Fibroblast of the aortic adventitia (primary cell): ENCODE results near the gene APOBEC3G. TPM values are rescaled to one million over a fixed set of nuclear protein-coding genes. Genes with fewer than 3 reads are reported as not detected.

ENCODE experiments used
- DNase-seq: peaks from one replicate; pipeline ENCODE4 v3.0.0-alpha.2; 2010; ENCODE audit warnings: low read depth
- H3K4me3 ChIP-seq: 2 replicates; pipeline ENCODE4 v1.5.1; 2011; ENCODE audit warnings: low read depth, mild to moderate bottlenecking, control low read depth, low read length, moderate library complexity
- CTCF ChIP-seq: IDR thresholded peaks from 2 replicates; pipeline ENCODE4 v1.5.1; 2011; ENCODE audit warnings: mild to moderate bottlenecking, low read length, control low read depth, inconsistent platforms; ENCODE audit not compliant: insufficient read depth
- total RNA-seq: library from RNA; depleted of rRNA; stranded (reverse); fragments of >200 nt; gene quantifications from 2 replicates; pipeline ENCODE4 v1.2.3, GENCODE V29; 2012; ENCODE audit warnings: low replicate concordance

APOBEC3G gene
- total RNA-seq, 1 donor, result 7.4 TPM

- no peak for TF ChIP-seq CTCF
Measured at GRCh38 chr22:39094717-39095389, 17.8 kb downstream of the APOBEC3G start.

GRCh38 chr22:39095971-39096370, 18.9 kb downstream of the APOBEC3G start:
- no peak for TF ChIP-seq CTCF
- DNase-seq, result no peak
- no peak overlapping the region for H3K4me3 ChIP-seq

More at GRCh38 chr22:39094717-39095389, 17.8 kb downstream of the APOBEC3G start:
- H3K4me3 ChIP-seq, result no peak overlapping the region
- no peak for DNase-seq

- TF ChIP-seq CTCF, result no peak
- no peak for DNase-seq
- no peak within 1 kb of the TSS for H3K4me3 ChIP-seq
Measured at GRCh38 chr22:39097098-39098020, 20.3 kb downstream of the APOBEC3G start, which contains the start of gene APOBEC3H. APOBEC3H (plus strand) TSS chr22:39097244; CDS start chr22:39100279, 3,035 bp downstream.

GRCh38 chr22:39098026-39098425, 21.0 kb downstream of the APOBEC3G start:
- no peak for DNase-seq
- no peak overlapping the region for H3K4me3 ChIP-seq
- no peak for TF ChIP-seq CTCF

GRCh38 chr22:39098576-39098975, 21.5 kb downstream of the APOBEC3G start:
- no peak for TF ChIP-seq CTCF
- H3K4me3 ChIP-seq, result no peak overlapping the region
- no peak for DNase-seq

- DNase-seq, result no peak
- TF ChIP-seq CTCF, result no peak
- H3K4me3 ChIP-seq, result no peak overlapping the region
Measured at GRCh38 chr22:39101226-39101625, 24.2 kb downstream of the APOBEC3G start.
